ENCODE data around the gene CCR8.

Gene CCR8

DNA sequence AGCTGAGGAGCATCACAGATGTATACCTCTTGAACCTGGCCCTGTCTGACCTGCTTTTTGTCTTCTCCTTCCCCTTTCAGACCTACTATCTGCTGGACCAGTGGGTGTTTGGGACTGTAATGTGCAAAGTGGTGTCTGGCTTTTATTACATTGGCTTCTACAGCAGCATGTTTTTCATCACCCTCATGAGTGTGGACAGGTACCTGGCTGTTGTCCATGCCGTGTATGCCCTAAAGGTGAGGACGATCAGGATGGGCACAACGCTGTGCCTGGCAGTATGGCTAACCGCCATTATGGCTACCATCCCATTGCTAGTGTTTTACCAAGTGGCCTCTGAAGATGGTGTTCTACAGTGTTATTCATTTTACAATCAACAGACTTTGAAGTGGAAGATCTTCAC, 3.0 kb downstream of the CCR8 start:
- H3K9ac ChIP-seq (ENCODE audit: low read depth, low read length, poor library complexity, severe bottlenecking), result no peak overlapping the region
- no peaks in the 10 kb centered on the region; the same call in 1 of the 2 replicates for H3K36me3 ChIP-seq (ENCODE audit: insufficient read depth, low read length)
- H3K9me2 ChIP-seq (replicated peaks; ENCODE audit: low read depth, low read length), result no peaks in the 10 kb centered on the region
- H3K4me3 ChIP-seq (ENCODE audit: low read length, poor library complexity, severe bottlenecking), result peak overlapping the region; percentile 27
- H2AFZ ChIP-seq (ENCODE audit: low read length), result no peak overlapping the region
- no peaks in the 10 kb centered on the region for H3F3A ChIP-seq (ENCODE audit: low read depth)
- H3K27me3 ChIP-seq (ENCODE audit: insufficient read depth, low read length, poor library complexity, severe bottlenecking), result no peaks in the 10 kb centered on the region
- no peaks in the 10 kb centered on the region for H3K9me3 ChIP-seq (ENCODE audit: insufficient read depth, low read depth, low read length)
- peak overlapping the region; percentile 36 for H3K4me2 ChIP-seq (ENCODE audit: low read depth, low read length, poor library complexity, severe bottlenecking)
- peaks cover 12% of the 10 kb centered on the region; the same call in 1 of the 2 replicates for H3K79me2 ChIP-seq (ENCODE audit: insufficient read depth, low read length)
- H4K20me1 ChIP-seq (ENCODE audit: insufficient read depth, low read length, poor library complexity, severe bottlenecking), result no peaks in the 10 kb centered on the region
- H3K4me1 ChIP-seq (ENCODE audit: insufficient read depth, low read length, poor library complexity, severe bottlenecking), result peaks cover 43% of the 10 kb centered on the region
- TF ChIP-seq EZH2phosphoT487 (IDR thresholded peaks at IDR 0.05; ENCODE audit: borderline replicate concordance), result no peak
- TF ChIP-seq, protein P1, sequence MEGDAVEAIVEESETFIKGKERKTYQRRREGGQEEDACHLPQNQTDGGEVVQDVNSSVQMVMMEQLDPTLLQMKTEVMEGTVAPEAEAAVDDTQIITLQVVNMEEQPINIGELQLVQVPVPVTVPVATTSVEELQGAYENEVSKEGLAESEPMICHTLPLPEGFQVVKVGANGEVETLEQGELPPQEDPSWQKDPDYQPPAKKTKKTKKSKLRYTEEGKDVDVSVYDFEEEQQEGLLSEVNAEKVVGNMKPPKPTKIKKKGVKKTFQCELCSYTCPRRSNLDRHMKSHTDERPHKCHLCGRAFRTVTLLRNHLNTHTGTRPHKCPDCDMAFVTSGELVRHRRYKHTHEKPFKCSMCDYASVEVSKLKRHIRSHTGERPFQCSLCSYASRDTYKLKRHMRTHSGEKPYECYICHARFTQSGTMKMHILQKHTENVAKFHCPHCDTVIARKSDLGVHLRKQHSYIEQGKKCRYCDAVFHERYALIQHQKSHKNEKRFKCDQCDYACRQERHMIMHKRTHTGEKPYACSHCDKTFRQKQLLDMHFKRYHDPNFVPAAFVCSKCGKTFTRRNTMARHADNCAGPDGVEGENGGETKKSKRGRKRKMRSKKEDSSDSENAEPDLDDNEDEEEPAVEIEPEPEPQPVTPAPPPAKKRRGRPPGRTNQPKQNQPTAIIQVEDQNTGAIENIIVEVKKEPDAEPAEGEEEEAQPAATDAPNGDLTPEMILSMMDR (conservative IDR thresholded peaks at IDR 0.05; ENCODE audit: low read length), result no peak

DNA sequence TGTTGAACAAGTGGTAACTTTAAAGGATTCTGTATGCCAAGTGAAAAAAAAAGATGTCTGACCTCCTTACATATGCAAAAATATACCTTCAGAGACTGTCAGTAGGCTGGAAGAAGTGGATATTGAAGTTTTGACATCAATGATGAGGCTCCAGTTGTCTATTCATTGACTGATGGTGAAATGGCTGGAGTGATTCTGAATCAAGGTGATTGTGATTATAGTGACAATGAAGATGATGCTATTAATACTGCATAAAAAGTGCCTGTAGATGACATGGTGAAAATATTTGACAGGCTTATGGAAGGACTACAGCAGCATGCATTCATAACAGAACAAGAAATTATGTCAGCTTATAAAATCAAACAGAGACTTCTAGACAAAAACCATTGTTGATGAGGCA, 4.1 kb downstream of the CCR8 start:
- Histone ChIP-seq H4K20me1 (ENCODE audit: insufficient read depth, low read length, poor library complexity, severe bottlenecking) (no peaks in the 10 kb centered on the region), H2AFZ (ENCODE audit: low read length) (no peak overlapping the region), H3F3A (ENCODE audit: low read depth) (no peaks in the 10 kb centered on the region), H3K9ac (ENCODE audit: low read depth, low read length, poor library complexity, severe bottlenecking) (no peak overlapping the region), H3K79me2 (ENCODE audit: insufficient read depth, low read length) (peaks cover 12% of the 10 kb centered on the region; the same call in 1 of the 2 replicates), H3K4me3 (ENCODE audit: low read length, poor library complexity, severe bottlenecking) (no peak overlapping the region), H3K36me3 (ENCODE audit: insufficient read depth, low read length) (no peaks in the 10 kb centered on the region; the same call in 1 of the 2 replicates), H3K4me2 (ENCODE audit: low read depth, low read length, poor library complexity, severe bottlenecking) (peak overlapping the region; percentile 36), H3K27me3 (ENCODE audit: insufficient read depth, low read length, poor library complexity, severe bottlenecking) (no peaks in the 10 kb centered on the region), H3K9me2 (replicated peaks; ENCODE audit: low read depth, low read length) (no peaks in the 10 kb centered on the region), H3K4me1 (ENCODE audit: insufficient read depth, low read length, poor library complexity, severe bottlenecking) (peaks cover 38% of the 10 kb centered on the region), H3K9me3 (ENCODE audit: insufficient read depth, low read depth, low read length) (no peaks in the 10 kb centered on the region)
- TF ChIP-seq EZH2phosphoT487 (IDR thresholded peaks at IDR 0.05; ENCODE audit: borderline replicate concordance), result no peak
- TF ChIP-seq, protein P1 (conservative IDR thresholded peaks at IDR 0.05; ENCODE audit: low read length), result no peak

DNA sequence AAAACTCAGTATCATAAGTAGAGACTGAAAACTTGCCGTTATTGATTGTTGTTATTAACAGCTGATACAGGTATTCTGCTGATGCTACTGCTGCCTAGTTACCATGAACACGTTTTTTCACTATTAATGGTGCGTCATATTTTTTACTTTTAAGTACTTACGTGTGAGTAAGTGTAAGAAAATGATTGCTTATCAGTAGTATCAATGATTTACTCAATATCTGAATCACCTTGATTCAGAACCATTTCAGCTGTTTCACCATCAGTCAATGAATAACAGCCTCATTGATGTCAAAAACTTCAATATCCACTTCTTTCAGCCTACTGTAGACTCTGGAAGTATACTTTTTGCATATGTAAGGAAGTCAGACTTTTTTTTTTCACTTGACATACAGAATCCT, 4.7 kb downstream of the CCR8 start:
- no peaks in the 10 kb centered on the region for H3K9me2 ChIP-seq (replicated peaks; ENCODE audit: low read depth, low read length)
- no peak overlapping the region for H2AFZ ChIP-seq (ENCODE audit: low read length)
- H3K36me3 ChIP-seq (ENCODE audit: insufficient read depth, low read length), result no peaks in the 10 kb centered on the region; the same call in 1 of the 2 replicates
- no peaks in the 10 kb centered on the region; the same call in 1 of the 2 replicates for H3K9me3 ChIP-seq (ENCODE audit: insufficient read depth, low read depth, low read length)
- no peak for TF ChIP-seq EZH2phosphoT487 (IDR thresholded peaks at IDR 0.05; ENCODE audit: borderline replicate concordance)
- TF ChIP-seq, protein P1 (conservative IDR thresholded peaks at IDR 0.05; ENCODE audit: low read length), result no peak
- no peaks in the 10 kb centered on the region for H3F3A ChIP-seq (ENCODE audit: low read depth)
- H3K9ac ChIP-seq (ENCODE audit: low read depth, low read length, poor library complexity, severe bottlenecking), result no peak overlapping the region
- no peak overlapping the region for H3K4me2 ChIP-seq (ENCODE audit: low read depth, low read length, poor library complexity, severe bottlenecking)
- no peaks in the 10 kb centered on the region for H3K27me3 ChIP-seq (ENCODE audit: insufficient read depth, low read length, poor library complexity, severe bottlenecking)
- peaks cover 37% of the 10 kb centered on the region for H3K4me1 ChIP-seq (ENCODE audit: insufficient read depth, low read length, poor library complexity, severe bottlenecking)
- H3K79me2 ChIP-seq (ENCODE audit: insufficient read depth, low read length), result peaks cover 12% of the 10 kb centered on the region; the same call in 1 of the 2 replicates
- H4K20me1 ChIP-seq (ENCODE audit: insufficient read depth, low read length, poor library complexity, severe bottlenecking), result no peaks in the 10 kb centered on the region
- H3K4me3 ChIP-seq (ENCODE audit: low read length, poor library complexity, severe bottlenecking), result no peak overlapping the region

Measured in Loucy (cell line).